HG02759 (cell line): Measurements from ENCODE around the gene ZNF555.

ENCODE experiments used
- ATAC-seq: cut with Tn5 transposase; IDR thresholded peaks from one replicate; pipeline ENCODE4 v1.9.1; 2021; ENCODE audit warnings: mild to moderate bottlenecking, moderate library complexity; ENCODE audit not compliant: unreplicated experiment

ZNF555 gene

GRCh38 chr19:2822846-2823245, 18.4 kb upstream of the ZNF555 start:
- no peak for ATAC-seq

GRCh38 chr19:2823646-2824045, 17.6 kb upstream of the ZNF555 start:
- ATAC-seq: no peak

- no peak for ATAC-seq
Observed at GRCh38 chr19:2824129-2824528, 17.1 kb upstream of the ZNF555 start.

GRCh38 chr19:2827022-2827421, 14.3 kb upstream of the ZNF555 start:
- no peak for ATAC-seq

GRCh38 chr19:2827840-2828489, 13.3 kb upstream of the ZNF555 start:
- ATAC-seq: no peak

GRCh38 chr19:2834294-2834871, 6.9 kb upstream of the ZNF555 start:
- ATAC-seq: no peak

- no peak for ATAC-seq
Observed at GRCh38 chr19:2837430-2837829, 3.8 kb upstream of the ZNF555 start.

- peak; percentile 24 for ATAC-seq
Observed at GRCh38 chr19:2841855-2842574, 740 bp downstream of the ZNF555 start.

GRCh38 chr19:2845107-2845506, 3.8 kb downstream of the ZNF555 start:
- no peak for ATAC-seq

- ATAC-seq: no peak
Observed at GRCh38 chr19:2846180-2846894, 5.1 kb downstream of the ZNF555 start.

- ATAC-seq: no peak
Observed at GRCh38 chr19:2847507-2847906, 6.2 kb downstream of the ZNF555 start.

GRCh38 chr19:2848616-2849015, 7.3 kb downstream of the ZNF555 start:
- ATAC-seq: no peak

GRCh38 chr19:2850256-2850925, 9.1 kb downstream of the ZNF555 start:
- no peak for ATAC-seq

- no peak for ATAC-seq
Observed at GRCh38 chr19:2852598-2852997, 11.3 kb downstream of the ZNF555 start.

- ATAC-seq: no peak
Observed at GRCh38 chr19:2853015-2853606, 11.8 kb downstream of the ZNF555 start.

- no peak for ATAC-seq
Observed at GRCh38 chr19:2854849-2855248, 13.6 kb downstream of the ZNF555 start.

- no peak for ATAC-seq
Observed at GRCh38 chr19:2856457-2857050, 15.3 kb downstream of the ZNF555 start.

GRCh38 chr19:2858864-2859263, 17.6 kb downstream of the ZNF555 start:
- ATAC-seq: no peak

GRCh38 chr19:2863816-2864215, 22.5 kb downstream of the ZNF555 start:
- ATAC-seq: no peak

GRCh38 chr19:2865334-2866100, 24.2 kb downstream of the ZNF555 start:
- no peak for ATAC-seq
